HG02981 (cell line): ENCODE data around the gene ATP9B.

Experiments
- ATAC-seq: cut with Tn5 transposase; IDR thresholded peaks from one replicate; pipeline ENCODE4 v1.9.1; 2021; ENCODE audit warnings: mild to moderate bottlenecking, moderate library complexity; ENCODE audit not compliant: unreplicated experiment

Gene ATP9B

GRCh38 chr18:79423211-79424007 is 354.2 kb downstream of the ATP9B start:
- no peak for ATAC-seq

- no peak for ATAC-seq
Measured at GRCh38 chr18:79424008-79424565, 354.9 kb downstream of the ATP9B start.

GRCh38 chr18:79424880-79425568 is 355.8 kb downstream of the ATP9B start:
- no peak for ATAC-seq

GRCh38 chr18:79425569-79425886 is 356.3 kb downstream of the ATP9B start:
- ATAC-seq = no peak

GRCh38 chr18:79426376-79427300 is 357.4 kb downstream of the ATP9B start:
- no peak for ATAC-seq

GRCh38 chr18:79427368-79428225 is 358.4 kb downstream of the ATP9B start:
- ATAC-seq = no peak
